HepG2 (cell line): ENCODE measurements around the gene DNMT1. TPM values are rescaled to one million over a fixed set of nuclear protein-coding genes. Genes with fewer than 3 reads are reported as not detected.

Source experiments
- ATAC-seq: fragments of 200-7000 bp; cut with Tn5 transposase; 3 replicates; pipeline ENCODE4 v1.9.1; 2020; ENCODE audit warnings: mild to moderate bottlenecking, moderate library complexity
- BruUV-seq: library from RNA; stranded (reverse); fragments of 400-500 nt; replicated peaks from 2 replicates; lab custom pipeline; 2021; lab: Mats Ljungman, UMichigan
- CTCF ChIA-PET: fragments of 300-600 bp; formaldehyde crosslinking; extraction: SDS; loops from one replicate; lab custom pipeline; 2021; ENCODE audit warnings: low total read pairs, inconsistent platforms, low intra/inter-chr PET ratio; lab: Yijun Ruan, JAX
- POLR2A ChIA-PET: fragments of 350-600 bp; sonication (Branson Sonifier 250); formaldehyde crosslinking; loops from one replicate; lab custom pipeline; 2020; ENCODE audit warnings: antibody characterized with exemption, inconsistent platforms; lab: Yijun Ruan, JAX
- DNase-seq: peaks from one replicate; pipeline ENCODE4 v3.0.0-alpha.2; 2015; ENCODE audit warnings: low spot score
- FAIRE-seq: peaks from 3 replicates; lab custom pipeline; 2011; peaks lifted over from hg19 to GRCh38; lab: Jason Lieb, UNC
- H2AFZ ChIP-seq: one replicate; pipeline ENCODE4 v1.6.1; 2011; ENCODE audit warnings: low read length, inconsistent platforms
- H3K27ac ChIP-seq: fragments of 300-600 bp; 3 replicates; pipeline ENCODE4 v1.8.0; 2011; ENCODE audit warnings: mixed run types, mild to moderate bottlenecking, mixed read lengths, low read length, inconsistent platforms; ENCODE audit not compliant: insufficient read depth; ENCODE audit errors: extremely low read length
- H3K27me3 ChIP-seq, 2 experiments: fragments of 200-600 bp in 1 of 2; 2 replicates in 1 of 2; 3 replicates in 1 of 2; pipeline versions ENCODE4 v1.6.0 to v1.8.0; 2011; ENCODE audit warnings: low read length in 2 of 2, mild to moderate bottlenecking in 2 of 2, moderate library complexity in 2 of 2, inconsistent platforms in 1 of 2; ENCODE audit not compliant: insufficient read depth in 2 of 2, control insufficient read depth in 1 of 2
- H3K36me3 ChIP-seq, 2 experiments: fragments of 200-600 bp in 1 of 2; replicated peaks in 1 of 2; 2 replicates in 1 of 2; 3 replicates in 1 of 2; pipeline versions ENCODE4 v1.5.1 to v1.8.0; 2011; ENCODE audit warnings: low read length in 2 of 2, inconsistent platforms in 1 of 2; ENCODE audit not compliant: insufficient read depth in 2 of 2, control insufficient read depth in 1 of 2
- H3K4me1 ChIP-seq: 2 replicates; pipeline ENCODE4 v1.5.1; 2012; ENCODE audit warnings: low read length, inconsistent platforms; ENCODE audit not compliant: insufficient read depth
- H3K4me2 ChIP-seq: 2 replicates; pipeline ENCODE4 v1.6.0; 2011; ENCODE audit warnings: low read depth, low read length, inconsistent platforms
- H3K4me3 ChIP-seq, 3 experiments: fragments of 200-600 bp in 1 of 3; sonication (generic), shearing (Covaris generic) in 1 of 3; replicated peaks in 1 of 3; 2 replicates each; pipeline ENCODE4 v1.5.1; 2011 to 2016; ENCODE audit warnings: low read length in 3 of 3, inconsistent platforms in 2 of 3, low read depth in 2 of 3, mild to moderate bottlenecking in 2 of 3, control low read depth in 1 of 3, mixed read lengths in 1 of 3; ENCODE audit not compliant: insufficient read depth in 1 of 3
- H3K79me2 ChIP-seq: one replicate; pipeline ENCODE4 v1.6.1; 2011; ENCODE audit warnings: low read length, inconsistent platforms; ENCODE audit not compliant: insufficient read depth
- H3K9ac ChIP-seq: 2 replicates; pipeline ENCODE4 v1.6.0; 2011; ENCODE audit warnings: mild to moderate bottlenecking, low read depth, low read length, inconsistent platforms; ENCODE audit not compliant: insufficient read depth
- H3K9me3 ChIP-seq: 2 replicates; pipeline ENCODE4 v1.5.1; 2012; ENCODE audit warnings: mild to moderate bottlenecking, low read length
- H4K20me1 ChIP-seq: 2 replicates; pipeline ENCODE4 v1.6.0; 2011; ENCODE audit warnings: inconsistent platforms, mild to moderate bottlenecking, low read length, moderate library complexity; ENCODE audit not compliant: insufficient read depth
- KDM4B ChIP-seq: sonication (generic); formaldehyde crosslinking; IDR thresholded peaks from 2 replicates; pipeline ENCODE4 v1.4.0; 2020; ENCODE audit warnings: missing genetic modification reagents
- RAD51 ChIP-seq: fragments of 450-650 bp; IDR thresholded peaks from 2 replicates; pipeline ENCODE4 v1.6.1; 2016; ENCODE audit warnings: borderline replicate concordance
- ZEB1 ChIP-seq: IDR thresholded peaks from 2 replicates; pipeline ENCODE4 v1.6.1; 2012; ENCODE audit warnings: mild to moderate bottlenecking, low read depth, inconsistent platforms; ENCODE audit not compliant: insufficient replicate concordance
- ZFAT ChIP-seq: sonication (generic); formaldehyde crosslinking; conservative IDR thresholded peaks from 2 replicates; pipeline ENCODE4 v1.8.1; 2023; ENCODE audit warnings: missing genetic modification reagents, inconsistent platforms
- ZNF552 ChIP-seq: sonication (generic); formaldehyde crosslinking; IDR thresholded peaks from 2 replicates; pipeline ENCODE4 v1.9.0; 2022; ENCODE audit warnings: missing genetic modification reagents, mild to moderate bottlenecking, borderline replicate concordance
- ZNF737 ChIP-seq: sonication (generic); formaldehyde crosslinking; IDR thresholded peaks from 2 replicates; pipeline ENCODE4 v1.5.0; 2020; ENCODE audit warnings: missing genetic modification reagents, mild to moderate bottlenecking, borderline replicate concordance
- WGBS: methylation state at CpG from one replicate; pipeline ENCODE4 v1.1.6; 2017; ENCODE audit warnings: low lambda C conversion rate; 5-methylcytosine and 5-hydroxymethylcytosine counted together
- in situ Hi-C: cut with HindIII; loops from 2 replicates; pipeline ENCODE4 v1.10.0; 2017; ENCODE audit warnings: low pct_unique_long_range_greater_than_20kb; ENCODE audit not compliant: extremely low pct_ligation_motif_present
- intact Hi-C: fragments of 100-400 bp; cut with micrococcal nuclease; formaldehyde crosslinking; loops from one replicate; pipeline ENCODE4 v1.10.0; 2022; ENCODE audit not compliant: unreplicated experiment
- polyA plus RNA-seq, 8 experiments: library from polyadenylated mRNA; depleted of rRNA in 3 of 8; stranded (reverse) in 7 of 8; unstranded in 1 of 8; fragments of >200 nt; fragmentation: Illumina TruSeq in 4 of 8; extraction: Trizol in 4 of 8; gene quantifications; 2 replicates each; pipeline versions ENCODE4 v1.2.1 to v1.2.3, GENCODE V29; 2011 to 2016; ENCODE audit warnings: low read depth in 4 of 8, missing spikeins in 1 of 8, mixed read lengths in 1 of 8; ENCODE audit not compliant: insufficient read depth in 1 of 8
- total RNA-seq, 5 experiments: library from RNA; depleted of rRNA; stranded (reverse); fragments of >200 nt; fragmentation: Illumina TruSeq; extraction: Trizol; gene quantifications; 2 replicates each; pipeline ENCODE4 v1.2.3, GENCODE V29; 2016; ENCODE audit warnings: low read depth in 1 of 5
- TF ChIP-seq, protein P1 (sequence below): sonication (generic); formaldehyde crosslinking; IDR thresholded peaks from 2 replicates; pipeline ENCODE4 v1.4.0; 2020; ENCODE audit warnings: missing genetic modification reagents

Gene DNMT1
- total and polyA plus RNA-seq, 2 of the 13 experiments (the other 11 are each of a cell fraction or from before 2014, with no cell fraction given): 31.2 to 91.1 TPM

DNA sequence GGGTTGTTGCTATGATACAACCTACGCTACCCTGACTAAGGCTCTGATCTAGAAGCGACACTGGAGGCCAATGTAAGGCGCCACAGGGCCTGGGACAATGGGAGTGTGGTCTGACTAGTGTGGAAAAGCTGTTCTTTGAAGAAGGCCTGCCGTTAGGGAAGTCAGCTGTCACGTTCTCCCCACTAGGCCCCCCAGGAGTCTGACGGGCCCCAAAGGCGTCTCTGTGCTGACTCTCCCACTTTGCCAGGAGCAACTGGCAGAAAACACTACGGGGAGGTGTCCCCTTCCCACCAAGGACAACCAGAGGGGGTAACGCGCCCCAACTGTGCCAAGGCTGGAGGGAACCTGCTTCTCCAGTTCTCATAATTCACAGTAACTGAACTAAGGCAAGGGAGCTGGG lies 49.7 kb downstream of the DNMT1 start (continued):
- no peak for TF ChIP-seq ZNF737 (CRISPR knock-in tag)
- TF ChIP-seq, protein P1, sequence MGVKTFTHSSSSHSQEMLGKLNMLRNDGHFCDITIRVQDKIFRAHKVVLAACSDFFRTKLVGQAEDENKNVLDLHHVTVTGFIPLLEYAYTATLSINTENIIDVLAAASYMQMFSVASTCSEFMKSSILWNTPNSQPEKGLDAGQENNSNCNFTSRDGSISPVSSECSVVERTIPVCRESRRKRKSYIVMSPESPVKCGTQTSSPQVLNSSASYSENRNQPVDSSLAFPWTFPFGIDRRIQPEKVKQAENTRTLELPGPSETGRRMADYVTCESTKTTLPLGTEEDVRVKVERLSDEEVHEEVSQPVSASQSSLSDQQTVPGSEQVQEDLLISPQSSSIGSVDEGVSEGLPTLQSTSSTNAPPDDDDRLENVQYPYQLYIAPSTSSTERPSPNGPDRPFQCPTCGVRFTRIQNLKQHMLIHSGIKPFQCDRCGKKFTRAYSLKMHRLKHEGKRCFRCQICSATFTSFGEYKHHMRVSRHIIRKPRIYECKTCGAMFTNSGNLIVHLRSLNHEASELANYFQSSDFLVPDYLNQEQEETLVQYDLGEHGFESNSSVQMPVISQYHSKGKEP: no peak
- no peak for TF ChIP-seq ZFAT (CRISPR knock-in tag)

DNA sequence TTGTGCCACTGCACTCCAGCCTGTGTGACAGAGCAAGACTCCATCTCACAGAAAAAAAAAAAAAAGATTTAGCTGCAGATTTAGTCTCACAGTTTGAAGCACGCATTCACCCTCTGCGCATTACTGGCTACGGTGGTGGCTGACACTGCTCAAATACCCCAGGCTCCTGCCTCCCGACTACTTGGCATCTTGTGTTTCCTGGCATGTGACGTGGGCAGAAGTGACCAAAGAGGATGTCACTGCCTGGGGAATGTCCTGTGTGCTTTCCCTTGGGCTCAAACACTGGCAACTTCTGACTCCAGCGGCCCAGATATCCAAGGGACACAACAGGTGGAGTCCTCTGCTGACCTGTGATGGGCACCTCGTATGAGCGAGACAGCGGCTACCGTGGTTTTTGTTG lies 50.4 kb downstream of the DNMT1 start:
- no peaks in the 10 kb centered on the region for H4K20me1 ChIP-seq
- peaks cover 34 to 82% of the 10 kb centered on the region in 2 experiments for H3K36me3 ChIP-seq
- 95% methylated on average over 5 of the region's 10 CpGs for WGBS
- H3K4me3 ChIP-seq: no peak overlapping the region
- DNase-seq (no peak), FAIRE-seq (no peak), ATAC-seq (no peak)
- intact Hi-C loops (no loop called here), in situ Hi-C loops (no loop called here)
- POLR2A ChIA-PET: no interaction called here
- H3K4me1 ChIP-seq: no peaks in the 10 kb centered on the region
- H3K27ac ChIP-seq: no peak overlapping the region
- no peak overlapping the region for H3K4me2 ChIP-seq
- no peak for TF ChIP-seq KDM4B (CRISPR knock-in tag)
- no peak overlapping the region for H3K9ac ChIP-seq
- no TSS peak for BruUV-seq
- no peak overlapping the region for H2AFZ ChIP-seq
- H3K9me3 ChIP-seq: no peaks in the 10 kb centered on the region
- no peaks in the 10 kb centered on the region for H3K27me3 ChIP-seq
- CTCF ChIA-PET: no interaction called here
- no peaks in the 10 kb centered on the region for H3K79me2 ChIP-seq

- H4K20me1 ChIP-seq: no peaks in the 10 kb centered on the region
- BruUV-seq: no TSS peak
- H3K4me1 ChIP-seq: no peaks in the 10 kb centered on the region
- ChIA-PET POLR2A (interaction anchor here (0.7 kb wide), 1 partner anchor 12 kb away, joined by 4 read pairs; no protein-coding TSS in a partner anchor), CTCF (no interaction called here)
- H3K27ac ChIP-seq: no peak overlapping the region
- no peak overlapping the region for H3K4me2 ChIP-seq
- WGBS: 92% methylated on average over 2 of the region's 11 CpGs
- intact Hi-C loops (no loop called here), in situ Hi-C loops (no loop called here)
- H3K4me3 ChIP-seq: no peak overlapping the region
- H3K27me3 ChIP-seq: no peaks in the 10 kb centered on the region
- H3K79me2 ChIP-seq: no peaks in the 10 kb centered on the region
- no peaks in the 10 kb centered on the region for H3K9me3 ChIP-seq
- no peak for DNase-seq
- FAIRE-seq: no peak
- TF ChIP-seq ZEB1 (no peak), RAD51 (no peak), ZNF552 (CRISPR knock-in tag) (no peak)
- H2AFZ ChIP-seq: no peak overlapping the region
- ATAC-seq: no peak
- H3K36me3 ChIP-seq: peaks cover 36 to 85% of the 10 kb centered on the region in 2 experiments
- H3K9ac ChIP-seq: no peak overlapping the region
Observed at GRCh38 chr19:10143681-10144080, 51.1 kb downstream of the DNMT1 start.
